HL-60 (cell line): ENCODE measurements around the gene IKZF3.

Experiments
- GABPA ChIP-seq: IDR thresholded peaks from 2 replicates; pipeline ENCODE4 v1.6.1; 2012; ENCODE audit warnings: low read depth
- POLR2AphosphoS5 ChIP-seq: IDR thresholded peaks from 2 replicates; pipeline ENCODE4 v1.6.1; 2012; ENCODE audit warnings: low read depth
- TF ChIP-seq, protein P1 (sequence below): IDR thresholded peaks from one replicate; pipeline ENCODE4 v1.5.1; 2011; ENCODE audit warnings: low read length, control low read depth, inconsistent platforms; ENCODE audit not compliant: insufficient read depth
- TF ChIP-seq, protein P2 (sequence below): IDR thresholded peaks from 2 replicates; pipeline ENCODE4 v1.6.1; 2012; ENCODE audit warnings: low read depth; ENCODE audit not compliant: insufficient replicate concordance

DNA sequence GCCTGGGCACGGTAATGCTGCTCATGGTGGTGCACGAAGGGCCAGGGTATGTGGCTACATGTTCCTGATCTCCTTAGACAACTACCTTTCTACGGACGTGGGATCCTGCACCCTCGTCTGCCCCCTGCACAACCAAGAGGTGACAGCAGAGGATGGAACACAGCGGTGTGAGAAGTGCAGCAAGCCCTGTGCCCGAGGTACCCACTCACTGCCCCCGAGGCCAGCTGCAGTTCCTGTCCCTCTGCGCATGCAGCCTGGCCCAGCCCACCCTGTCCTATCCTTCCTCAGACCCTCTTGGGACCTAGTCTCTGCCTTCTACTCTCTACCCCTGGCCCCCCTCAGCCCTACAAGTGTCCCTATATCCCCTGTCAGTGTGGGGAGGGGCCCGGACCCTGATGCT, 152.3 kb downstream of the IKZF3 start:
- TF ChIP-seq, protein P1, sequence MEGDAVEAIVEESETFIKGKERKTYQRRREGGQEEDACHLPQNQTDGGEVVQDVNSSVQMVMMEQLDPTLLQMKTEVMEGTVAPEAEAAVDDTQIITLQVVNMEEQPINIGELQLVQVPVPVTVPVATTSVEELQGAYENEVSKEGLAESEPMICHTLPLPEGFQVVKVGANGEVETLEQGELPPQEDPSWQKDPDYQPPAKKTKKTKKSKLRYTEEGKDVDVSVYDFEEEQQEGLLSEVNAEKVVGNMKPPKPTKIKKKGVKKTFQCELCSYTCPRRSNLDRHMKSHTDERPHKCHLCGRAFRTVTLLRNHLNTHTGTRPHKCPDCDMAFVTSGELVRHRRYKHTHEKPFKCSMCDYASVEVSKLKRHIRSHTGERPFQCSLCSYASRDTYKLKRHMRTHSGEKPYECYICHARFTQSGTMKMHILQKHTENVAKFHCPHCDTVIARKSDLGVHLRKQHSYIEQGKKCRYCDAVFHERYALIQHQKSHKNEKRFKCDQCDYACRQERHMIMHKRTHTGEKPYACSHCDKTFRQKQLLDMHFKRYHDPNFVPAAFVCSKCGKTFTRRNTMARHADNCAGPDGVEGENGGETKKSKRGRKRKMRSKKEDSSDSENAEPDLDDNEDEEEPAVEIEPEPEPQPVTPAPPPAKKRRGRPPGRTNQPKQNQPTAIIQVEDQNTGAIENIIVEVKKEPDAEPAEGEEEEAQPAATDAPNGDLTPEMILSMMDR = no peak
- TF ChIP-seq GABPA (no peak), POLR2AphosphoS5 (no peak)
- TF ChIP-seq, protein P2, sequence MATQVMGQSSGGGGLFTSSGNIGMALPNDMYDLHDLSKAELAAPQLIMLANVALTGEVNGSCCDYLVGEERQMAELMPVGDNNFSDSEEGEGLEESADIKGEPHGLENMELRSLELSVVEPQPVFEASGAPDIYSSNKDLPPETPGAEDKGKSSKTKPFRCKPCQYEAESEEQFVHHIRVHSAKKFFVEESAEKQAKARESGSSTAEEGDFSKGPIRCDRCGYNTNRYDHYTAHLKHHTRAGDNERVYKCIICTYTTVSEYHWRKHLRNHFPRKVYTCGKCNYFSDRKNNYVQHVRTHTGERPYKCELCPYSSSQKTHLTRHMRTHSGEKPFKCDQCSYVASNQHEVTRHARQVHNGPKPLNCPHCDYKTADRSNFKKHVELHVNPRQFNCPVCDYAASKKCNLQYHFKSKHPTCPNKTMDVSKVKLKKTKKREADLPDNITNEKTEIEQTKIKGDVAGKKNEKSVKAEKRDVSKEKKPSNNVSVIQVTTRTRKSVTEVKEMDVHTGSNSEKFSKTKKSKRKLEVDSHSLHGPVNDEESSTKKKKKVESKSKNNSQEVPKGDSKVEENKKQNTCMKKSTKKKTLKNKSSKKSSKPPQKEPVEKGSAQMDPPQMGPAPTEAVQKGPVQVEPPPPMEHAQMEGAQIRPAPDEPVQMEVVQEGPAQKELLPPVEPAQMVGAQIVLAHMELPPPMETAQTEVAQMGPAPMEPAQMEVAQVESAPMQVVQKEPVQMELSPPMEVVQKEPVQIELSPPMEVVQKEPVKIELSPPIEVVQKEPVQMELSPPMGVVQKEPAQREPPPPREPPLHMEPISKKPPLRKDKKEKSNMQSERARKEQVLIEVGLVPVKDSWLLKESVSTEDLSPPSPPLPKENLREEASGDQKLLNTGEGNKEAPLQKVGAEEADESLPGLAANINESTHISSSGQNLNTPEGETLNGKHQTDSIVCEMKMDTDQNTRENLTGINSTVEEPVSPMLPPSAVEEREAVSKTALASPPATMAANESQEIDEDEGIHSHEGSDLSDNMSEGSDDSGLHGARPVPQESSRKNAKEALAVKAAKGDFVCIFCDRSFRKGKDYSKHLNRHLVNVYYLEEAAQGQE = no peak
